C4-2B (cell line): ENCODE results near the gene SLC37A3.

Source experiments
- ZFX ChIP-seq: fragments of 450-650 bp; IDR thresholded peaks from 2 replicates; pipeline ENCODE4 v1.6.1; 2017
- TF ChIP-seq, protein P1 (sequence below): fragments of 450-650 bp; conservative IDR thresholded peaks from 2 replicates; pipeline ENCODE4 v1.5.1; 2017; ENCODE audit warnings: mild to moderate bottlenecking

DNA sequence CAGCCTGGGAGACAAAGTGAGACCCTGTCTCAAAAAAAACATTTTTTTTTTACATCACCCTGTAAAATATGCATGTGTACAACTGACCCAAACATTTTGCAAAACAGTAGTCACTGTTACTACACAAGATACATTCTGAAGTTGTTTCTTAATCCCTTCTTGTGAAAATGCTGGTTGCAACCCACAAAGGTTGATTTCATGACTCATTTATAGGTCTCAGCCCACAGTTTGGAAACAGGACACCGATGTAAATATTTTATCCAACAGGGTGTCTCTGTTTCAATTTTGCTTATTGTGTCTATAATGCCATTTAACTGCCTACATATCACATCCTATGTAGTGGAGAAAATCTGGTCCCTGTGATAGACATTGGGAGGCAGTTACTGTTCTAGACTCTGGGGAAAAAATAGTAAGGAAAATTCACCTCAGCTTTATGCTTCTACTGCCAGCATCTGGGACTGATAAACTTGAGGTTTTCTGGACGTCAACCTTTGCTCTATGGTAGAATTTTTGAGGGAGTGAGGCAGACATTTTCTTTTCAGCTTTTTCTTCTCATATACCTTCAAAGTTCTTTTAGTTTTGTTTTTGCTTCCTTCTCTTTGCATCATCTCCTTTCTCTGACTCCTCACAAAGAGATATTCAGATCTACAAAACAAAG is 4.0 kb upstream of the SLC37A3 start:
- TF ChIP-seq, protein P1, sequence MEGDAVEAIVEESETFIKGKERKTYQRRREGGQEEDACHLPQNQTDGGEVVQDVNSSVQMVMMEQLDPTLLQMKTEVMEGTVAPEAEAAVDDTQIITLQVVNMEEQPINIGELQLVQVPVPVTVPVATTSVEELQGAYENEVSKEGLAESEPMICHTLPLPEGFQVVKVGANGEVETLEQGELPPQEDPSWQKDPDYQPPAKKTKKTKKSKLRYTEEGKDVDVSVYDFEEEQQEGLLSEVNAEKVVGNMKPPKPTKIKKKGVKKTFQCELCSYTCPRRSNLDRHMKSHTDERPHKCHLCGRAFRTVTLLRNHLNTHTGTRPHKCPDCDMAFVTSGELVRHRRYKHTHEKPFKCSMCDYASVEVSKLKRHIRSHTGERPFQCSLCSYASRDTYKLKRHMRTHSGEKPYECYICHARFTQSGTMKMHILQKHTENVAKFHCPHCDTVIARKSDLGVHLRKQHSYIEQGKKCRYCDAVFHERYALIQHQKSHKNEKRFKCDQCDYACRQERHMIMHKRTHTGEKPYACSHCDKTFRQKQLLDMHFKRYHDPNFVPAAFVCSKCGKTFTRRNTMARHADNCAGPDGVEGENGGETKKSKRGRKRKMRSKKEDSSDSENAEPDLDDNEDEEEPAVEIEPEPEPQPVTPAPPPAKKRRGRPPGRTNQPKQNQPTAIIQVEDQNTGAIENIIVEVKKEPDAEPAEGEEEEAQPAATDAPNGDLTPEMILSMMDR, result no peak
- TF ChIP-seq ZFX, result no peak
